NCI-H128 (cell line): Measurements from ENCODE around the gene PRDM13.
"Not testable (repeated sequence)": the region's sequence is repeated elsewhere in the genome, so short reads cannot be mapped to it uniquely, and the experiment has no call there.

Source experiments
- DNase-seq: peaks from one replicate; lab custom pipeline; 2025; ENCODE audit not compliant: unreplicated experiment; lab: John Stamatoyannopoulos, UW

PRDM13 gene

DNA sequence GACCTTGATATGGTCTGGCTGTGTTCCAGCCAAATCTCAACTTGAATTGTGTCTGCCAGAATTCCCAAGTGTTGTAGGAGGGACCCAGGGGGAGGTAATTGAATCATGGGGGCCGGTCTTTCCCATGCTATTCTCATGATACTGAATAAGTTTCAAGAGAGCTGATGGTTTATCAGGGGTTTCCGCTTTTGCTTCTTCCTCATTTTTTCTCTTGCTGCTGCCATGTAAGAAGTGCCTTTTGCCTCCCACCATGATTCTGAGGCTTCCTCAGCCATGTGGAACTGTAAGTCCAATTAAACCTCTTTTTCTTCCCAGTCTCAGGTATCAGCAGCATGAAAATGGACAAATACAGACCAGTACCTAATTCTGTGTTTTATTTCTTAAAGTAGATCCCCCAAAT lies 15.4 kb downstream of the PRDM13 start:
- not testable (repeated sequence) for DNase-seq

DNA sequence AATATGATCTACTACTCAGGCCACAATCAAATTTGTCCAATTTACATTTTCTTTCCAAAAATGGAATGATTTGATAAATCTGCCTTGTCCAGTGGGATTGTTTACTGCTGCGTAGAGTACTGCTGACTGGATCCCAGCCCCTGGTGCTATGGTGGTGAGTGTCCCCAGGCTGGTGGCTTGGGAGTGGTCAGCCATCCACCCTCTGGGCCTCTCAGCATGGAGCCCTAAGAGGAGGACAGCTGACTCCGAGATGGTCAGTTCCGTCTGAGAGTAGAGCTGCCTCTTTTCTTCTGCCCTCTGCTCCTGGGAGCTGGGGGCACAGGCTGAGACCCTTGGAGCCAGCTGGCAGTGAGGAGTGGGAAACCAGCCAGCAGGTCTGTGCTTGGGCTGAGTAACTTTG lies 22.7 kb downstream of the PRDM13 start:
- no peak for DNase-seq

DNA sequence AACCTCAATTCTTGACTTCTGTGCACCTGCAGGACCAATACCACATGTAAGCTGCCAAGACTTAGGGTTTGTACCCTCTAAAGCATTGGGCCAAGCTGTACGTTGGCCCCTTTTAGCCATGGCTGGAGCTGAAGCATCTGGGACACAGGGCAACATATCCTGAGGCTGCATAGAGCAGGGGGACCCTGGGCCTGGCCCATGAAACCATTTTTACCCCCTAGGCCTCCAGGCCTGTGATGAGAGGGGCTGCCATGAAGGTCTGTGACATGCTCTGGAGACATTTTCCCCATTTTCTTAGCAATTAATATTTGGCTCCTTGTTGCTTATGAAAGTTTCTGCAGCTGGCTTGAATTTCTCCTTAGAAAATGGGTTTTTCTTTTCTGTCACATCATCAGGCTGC lies 31.0 kb downstream of the PRDM13 start:
- no peak for DNase-seq

DNA sequence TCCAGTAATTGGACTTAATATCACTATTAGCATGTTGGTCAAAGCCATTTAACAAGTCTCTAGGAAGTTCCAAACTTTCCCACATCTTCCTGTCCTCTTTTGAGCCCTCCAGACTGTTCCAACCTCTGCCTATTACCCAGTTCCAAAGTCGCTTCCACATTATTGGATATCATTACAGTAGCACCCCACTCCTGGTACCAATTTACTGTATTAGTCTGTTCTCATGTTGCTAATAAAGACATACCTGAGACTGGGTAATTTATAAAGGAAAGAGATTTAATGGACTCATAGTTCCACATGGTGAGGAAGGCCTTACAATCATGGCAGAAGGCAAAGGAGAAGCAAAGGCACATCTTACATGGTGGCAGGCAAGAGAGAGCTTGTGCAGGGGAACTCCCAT lies 31.7 kb downstream of the PRDM13 start:
- DNase-seq = not testable (repeated sequence)

DNA sequence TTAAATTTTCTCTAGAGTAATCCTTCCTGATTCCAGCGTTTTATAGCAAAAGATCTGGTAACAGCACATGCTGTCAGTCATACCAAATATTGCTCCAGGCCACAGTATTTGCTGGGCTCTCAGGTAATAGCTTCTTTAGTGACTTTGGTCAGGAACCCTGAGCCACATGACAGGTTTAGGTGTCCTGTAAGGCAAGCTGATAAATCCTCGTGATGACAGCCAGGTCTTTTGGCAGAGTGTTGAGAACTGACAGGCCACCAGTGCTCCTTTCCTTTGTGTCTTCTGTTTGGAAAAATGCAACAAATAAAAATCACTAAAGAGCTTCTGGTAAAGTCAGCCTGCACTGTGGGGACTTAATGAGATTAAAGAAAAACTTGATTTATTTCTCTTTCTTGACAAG lies 34.6 kb downstream of the PRDM13 start:
- no peak for DNase-seq

DNA sequence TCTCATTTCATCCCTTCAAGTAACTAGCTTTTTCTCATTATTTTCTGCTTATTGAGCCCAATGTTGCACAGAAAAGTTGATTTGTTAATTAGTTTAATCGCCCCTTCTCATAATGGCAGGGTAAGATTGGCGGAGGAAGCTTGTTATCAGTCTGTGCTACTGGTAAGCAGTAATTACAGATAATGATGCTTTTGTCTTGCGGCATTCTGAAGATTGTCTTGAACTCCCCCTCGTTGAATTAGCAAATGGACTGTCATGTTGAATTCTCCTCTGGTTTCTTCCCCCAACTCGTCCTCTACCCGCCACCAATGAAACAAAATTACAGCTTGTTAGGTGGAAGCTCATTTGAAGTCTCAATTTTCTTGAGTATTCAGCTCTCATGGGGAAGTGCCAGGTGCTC lies 39.4 kb downstream of the PRDM13 start:
- no peak for DNase-seq

DNA sequence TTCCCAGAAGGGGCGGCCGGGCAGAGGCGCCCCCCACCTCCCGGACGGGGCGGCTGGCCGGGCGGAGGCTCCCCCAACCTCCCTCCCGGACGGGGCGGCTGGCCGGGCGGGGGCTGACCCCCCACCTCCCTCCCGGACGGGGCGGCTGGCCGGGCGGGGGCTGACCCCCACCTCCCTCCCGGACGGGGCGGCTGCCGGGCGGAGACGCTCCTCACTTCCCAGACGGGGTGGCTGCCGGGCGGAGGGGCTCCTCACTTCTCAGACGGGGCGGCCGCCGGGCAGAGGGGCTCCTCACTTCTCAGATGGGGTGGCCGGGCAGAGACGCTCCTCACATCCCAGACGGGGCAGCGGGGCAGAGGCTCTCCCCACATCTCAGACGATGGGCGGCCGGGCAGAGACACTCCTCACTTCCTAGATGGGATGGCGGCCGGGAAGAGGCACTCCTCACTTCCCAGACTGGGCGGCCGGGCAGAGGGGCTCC lies 43.5 kb downstream of the PRDM13 start:
- DNase-seq = not testable (repeated sequence)

DNA sequence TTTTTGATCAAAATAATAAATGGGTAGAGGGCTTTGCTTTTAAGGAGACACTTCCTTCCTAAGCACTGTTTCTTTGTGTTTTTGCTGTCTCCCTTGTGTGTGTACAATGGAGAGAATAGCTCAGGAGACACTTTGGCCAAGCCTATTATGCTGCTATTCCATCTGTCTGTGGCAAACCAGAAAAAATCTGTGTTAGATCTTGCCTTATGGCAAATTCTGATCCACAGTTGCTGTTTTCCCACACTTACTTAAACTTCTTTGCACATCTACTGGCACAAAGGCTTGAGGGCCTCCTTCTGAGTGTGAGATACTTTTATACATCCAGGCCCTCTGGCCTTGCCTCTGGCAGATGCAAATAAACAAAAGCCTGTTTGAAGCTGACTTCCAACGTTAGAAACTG lies 53.6 kb downstream of the PRDM13 start:
- no peak for DNase-seq

DNA sequence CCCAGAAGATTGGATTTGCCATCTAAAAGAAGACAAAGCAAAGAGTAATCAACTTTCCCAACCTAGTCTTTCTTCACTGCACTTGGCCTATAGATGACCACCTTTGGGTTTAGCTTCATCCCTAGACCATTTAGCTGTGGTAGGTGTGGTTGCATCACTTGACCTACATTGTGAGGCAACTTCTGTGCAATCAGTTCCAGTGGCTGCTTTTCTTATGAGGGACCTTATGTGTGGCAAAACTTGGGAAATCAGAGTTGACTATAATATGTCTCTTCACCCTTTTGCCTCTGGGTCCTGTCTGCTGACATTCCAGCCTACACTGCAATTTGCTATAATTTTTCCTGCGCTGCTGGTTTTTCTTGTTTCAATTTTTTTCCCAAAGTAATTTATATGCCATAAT lies 55.2 kb downstream of the PRDM13 start:
- DNase-seq = no peak

DNA sequence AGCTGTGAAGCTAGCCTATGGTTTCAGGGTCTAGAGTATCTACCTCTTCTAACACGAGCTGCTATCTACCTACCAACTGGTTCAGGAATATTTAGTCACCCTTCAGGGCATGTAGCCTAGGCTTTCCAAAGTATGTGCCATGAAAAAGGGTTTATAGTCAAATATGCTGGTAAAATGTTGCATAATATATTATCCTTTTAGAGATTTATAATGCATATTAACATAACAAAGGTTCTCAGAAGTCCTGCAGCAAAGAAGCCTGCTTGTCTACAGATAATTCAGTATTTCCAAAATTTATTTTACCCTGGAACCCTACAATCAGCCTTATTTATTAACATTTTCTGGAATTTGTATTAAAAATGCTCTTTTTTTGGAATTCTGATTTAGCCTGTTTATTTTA lies 56.0 kb downstream of the PRDM13 start:
- no peak for DNase-seq
